HepG2 (cell line): ENCODE data around the gene FAM171A2. TPM values are rescaled to one million over a fixed set of nuclear protein-coding genes. Genes with fewer than 3 reads are reported as not detected.
A peak's percentile ranks its signal among the peaks of the same experiment; 100 is the strongest.

Experiments
- ADNP ChIP-seq: sonication (generic); formaldehyde crosslinking; IDR thresholded peaks from 2 replicates; pipeline ENCODE4 v1.4.0; 2020; ENCODE audit warnings: missing genetic modification reagents
- ATF7 ChIP-seq, 2 experiments: fragments of 450-650 bp in 1 of 2; sonication (generic) in 1 of 2; formaldehyde crosslinking in 1 of 2; IDR thresholded peaks; 2 replicates each; pipeline versions ENCODE4 v1.4.0 to v1.6.1; 2016 to 2020; ENCODE audit warnings: antibody characterized with exemption in 1 of 2, mild to moderate bottlenecking in 1 of 2, missing genetic modification reagents in 1 of 2
- ERF ChIP-seq: IDR thresholded peaks from 2 replicates; pipeline ENCODE4 v1.6.1; 2018; ENCODE audit warnings: missing biosample characterization, missing genetic modification reagents
- GTF2F1 ChIP-seq: fragments of 150-350 bp; IDR thresholded peaks from 2 replicates; pipeline ENCODE4 v1.6.1; 2014; ENCODE audit warnings: low read length
- IRX3 ChIP-seq: sonication (generic); formaldehyde crosslinking; IDR thresholded peaks from 2 replicates; pipeline ENCODE4 v1.8.1; 2023; ENCODE audit warnings: mild to moderate bottlenecking, low read depth, missing genetic modification reagents, borderline replicate concordance
- KAT2B ChIP-seq: fragments of 150-350 bp; IDR thresholded peaks from 2 replicates; pipeline ENCODE4 v1.6.1; 2014; ENCODE audit warnings: low read depth, low read length, borderline replicate concordance
- KMT2A ChIP-seq: sonication (generic); formaldehyde crosslinking; IDR thresholded peaks from 2 replicates; pipeline ENCODE4 v1.4.0; 2020; ENCODE audit warnings: missing genetic modification reagents
- MAF1 ChIP-seq: sonication (generic); formaldehyde crosslinking; IDR thresholded peaks from 2 replicates; pipeline ENCODE4 v1.5.0; 2020; ENCODE audit warnings: missing genetic modification reagents, borderline replicate concordance
- MED13 ChIP-seq: sonication (generic); formaldehyde crosslinking; IDR thresholded peaks from 2 replicates; pipeline ENCODE4 v1.5.0; 2020; ENCODE audit warnings: missing genetic modification reagents
- RARG ChIP-seq: sonication (generic); formaldehyde crosslinking; IDR thresholded peaks from 2 replicates; pipeline ENCODE4 v1.4.0; 2020; ENCODE audit warnings: low read depth, mild to moderate bottlenecking, missing genetic modification reagents
- SIX4 ChIP-seq: sonication (generic); formaldehyde crosslinking; IDR thresholded peaks from 2 replicates; pipeline ENCODE4 v1.4.0; 2020; ENCODE audit warnings: missing genetic modification reagents
- TERF1 ChIP-seq: sonication (generic); formaldehyde crosslinking; IDR thresholded peaks from 2 replicates; pipeline ENCODE4 v1.8.0; 2022; ENCODE audit warnings: mild to moderate bottlenecking, missing genetic modification reagents, moderate library complexity
- ZBTB26 ChIP-seq: IDR thresholded peaks from 2 replicates; pipeline ENCODE4 v1.6.1; 2016; ENCODE audit warnings: missing compliant biosample characterization, missing genetic modification reagents, borderline replicate concordance
- ZFP90 ChIP-seq: sonication (generic); formaldehyde crosslinking; IDR thresholded peaks from 2 replicates; pipeline ENCODE4 v1.8.0; 2022; ENCODE audit warnings: missing genetic modification reagents, mild to moderate bottlenecking, inconsistent platforms, borderline replicate concordance
- ZMAT3 ChIP-seq: sonication (generic); formaldehyde crosslinking; conservative IDR thresholded peaks from 2 replicates; pipeline ENCODE4 v1.7.0; 2021; ENCODE audit warnings: missing genetic modification reagents
- ZNF33A ChIP-seq: sonication (generic); formaldehyde crosslinking; IDR thresholded peaks from 2 replicates; pipeline ENCODE4 v1.5.1; 2020; ENCODE audit warnings: missing genetic modification reagents, mild to moderate bottlenecking, moderate library complexity, borderline replicate concordance
- ZNF614 ChIP-seq: IDR thresholded peaks from 2 replicates; pipeline ENCODE4 v1.6.1; 2018; ENCODE audit warnings: missing biosample characterization, missing genetic modification reagents, inconsistent platforms, borderline replicate concordance
- ZNF644 ChIP-seq: IDR thresholded peaks from 2 replicates; pipeline ENCODE4 v1.6.1; 2016; ENCODE audit warnings: low read depth
- polyA plus RNA-seq, 8 experiments: library from polyadenylated mRNA; depleted of rRNA in 3 of 8; stranded (reverse) in 7 of 8; unstranded in 1 of 8; fragments of >200 nt; fragmentation: Illumina TruSeq in 4 of 8; extraction: Trizol in 4 of 8; gene quantifications; 2 replicates each; pipeline versions ENCODE4 v1.2.1 to v1.2.3, GENCODE V29; 2011 to 2016; ENCODE audit warnings: low read depth in 4 of 8, missing spikeins in 1 of 8, mixed read lengths in 1 of 8; ENCODE audit not compliant: insufficient read depth in 1 of 8
- total RNA-seq, 5 experiments: library from RNA; depleted of rRNA; stranded (reverse); fragments of >200 nt; fragmentation: Illumina TruSeq; extraction: Trizol; gene quantifications; 2 replicates each; pipeline ENCODE4 v1.2.3, GENCODE V29; 2016; ENCODE audit warnings: low read depth in 1 of 5
- TF ChIP-seq, protein P1 (sequence below): IDR thresholded peaks from 2 replicates; pipeline ENCODE4 v1.6.1; 2016; ENCODE audit warnings: mild to moderate bottlenecking, missing biosample characterization, missing genetic modification reagents
- TF ChIP-seq, protein P2 (sequence below): sonication (generic); formaldehyde crosslinking; IDR thresholded peaks from 2 replicates; pipeline ENCODE4 v1.5.0; 2020; ENCODE audit warnings: missing genetic modification reagents

The FAM171A2 gene
- total and polyA plus RNA-seq, 2 of the 13 experiments (the other 11 are each of a cell fraction or from before 2014, with no cell fraction given): 1.8 to 3.6 TPM

GRCh38 chr17:44350733-44351226 lies 12.9 kb downstream of the FAM171A2 start (continued):
- TF ChIP-seq ATF7 (IDR thresholded peaks at IDR 0.05) (no peak), ATF7 (CRISPR knock-in tag; IDR thresholded peaks at IDR 0.05) (no peak), KAT2B (no peak), RARG (no peak), SIX4 (CRISPR knock-in tag) (no peak), GTF2F1 (no peak), ERF (CRISPR knock-in tag) (peak; percentile 40; the same call in 1 of the 2 replicates), IRX3 (CRISPR knock-in tag) (no peak), ZBTB26 (CRISPR knock-in tag) (0 out of 2 replicates have a peak, but pooled peaks have one; percentile 17), ZFP90 (peak; percentile 72; the same call in 1 of the 2 replicates), ZNF33A (CRISPR knock-in tag) (no peak), MED13 (CRISPR knock-in tag) (no peak), ADNP (CRISPR knock-in tag) (no peak), MAF1 (no peak), ZNF644 (no peak), TERF1 (CRISPR knock-in tag) (no peak), ZNF614 (CRISPR knock-in tag) (peak; percentile 81; the same call in 1 of the 2 replicates), KMT2A (no peak), ZMAT3 (no peak)
- TF ChIP-seq, protein P1, sequence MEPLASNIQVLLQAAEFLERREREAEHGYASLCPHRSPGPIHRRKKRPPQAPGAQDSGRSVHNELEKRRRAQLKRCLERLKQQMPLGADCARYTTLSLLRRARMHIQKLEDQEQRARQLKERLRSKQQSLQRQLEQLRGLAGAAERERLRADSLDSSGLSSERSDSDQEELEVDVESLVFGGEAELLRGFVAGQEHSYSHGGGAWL (CRISPR knock-in tag): no peak
- TF ChIP-seq, protein P2, sequence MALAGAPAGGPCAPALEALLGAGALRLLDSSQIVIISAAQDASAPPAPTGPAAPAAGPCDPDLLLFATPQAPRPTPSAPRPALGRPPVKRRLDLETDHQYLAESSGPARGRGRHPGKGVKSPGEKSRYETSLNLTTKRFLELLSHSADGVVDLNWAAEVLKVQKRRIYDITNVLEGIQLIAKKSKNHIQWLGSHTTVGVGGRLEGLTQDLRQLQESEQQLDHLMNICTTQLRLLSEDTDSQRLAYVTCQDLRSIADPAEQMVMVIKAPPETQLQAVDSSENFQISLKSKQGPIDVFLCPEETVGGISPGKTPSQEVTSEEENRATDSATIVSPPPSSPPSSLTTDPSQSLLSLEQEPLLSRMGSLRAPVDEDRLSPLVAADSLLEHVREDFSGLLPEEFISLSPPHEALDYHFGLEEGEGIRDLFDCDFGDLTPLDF (CRISPR knock-in tag): no peak
